Panc1 (cell line): ENCODE results near the gene PIK3R6.

Source experiments
- CTCF ChIP-seq: fragments of 450-650 bp; IDR thresholded peaks from 2 replicates; pipeline ENCODE4 v1.5.1; 2017; ENCODE audit warnings: mild to moderate bottlenecking
- POLR2AphosphoS5 ChIP-seq: IDR thresholded peaks from 2 replicates; pipeline ENCODE4 v1.6.1; 2012; ENCODE audit warnings: mild to moderate bottlenecking, low read depth, low read length, moderate library complexity
- TCF7L2 ChIP-seq: IDR thresholded peaks from 2 replicates; pipeline ENCODE4 v1.6.1; 2011; ENCODE audit warnings: mild to moderate bottlenecking, low read depth, low read length, inconsistent platforms

- TF ChIP-seq POLR2AphosphoS5 = no peak
- TF ChIP-seq CTCF = no peak
- TF ChIP-seq TCF7L2 = no peak
These were observed 23.2 kb upstream of the PIK3R6 start for GRCh38 chr17:8890671-8891070.
